Mesothelial cell of epicardium (in vitro differentiated cells): ENCODE measurements around the gene GPN1. TPM values are rescaled to one million over a fixed set of nuclear protein-coding genes. Genes with fewer than 3 reads are reported as not detected.

Source experiments
- DNase-seq, 2 experiments: peaks; one replicate each; pipeline ENCODE4 v3.0.0; 2021; ENCODE audit warnings: low spot score in 2 of 2; ENCODE audit not compliant: unreplicated experiment in 2 of 2
- H3K27ac Mint-ChIP-seq: 2 replicates; pipeline ENCODE4 v1.8.0; 2021; ENCODE audit warnings: mixed read lengths
- H3K27me3 Mint-ChIP-seq: 2 replicates; pipeline ENCODE4 v1.8.0; 2021; ENCODE audit warnings: low read depth, mixed read lengths
- H3K36me3 Mint-ChIP-seq: 2 replicates; pipeline ENCODE4 v1.8.0; 2021; ENCODE audit warnings: mixed read lengths
- H3K4me1 Mint-ChIP-seq: 2 replicates; pipeline ENCODE4 v1.8.0; 2021; ENCODE audit warnings: mixed read lengths
- H3K4me3 Mint-ChIP-seq: 2 replicates; pipeline ENCODE4 v1.8.0; 2021; ENCODE audit warnings: mild to moderate bottlenecking, moderate library complexity, mixed read lengths
- H3K9me3 Mint-ChIP-seq: 2 replicates; pipeline ENCODE4 v1.8.0; 2021; ENCODE audit warnings: mixed read lengths
- total RNA-seq: library from RNA; stranded (reverse); gene quantifications from 3 replicates; pipeline ENCODE4 v1.2.1, GENCODE V29; 2021
- TF ChIP-seq, protein P1 (sequence below): fragments of 200-600 bp; sonication (generic); IDR thresholded peaks from one replicate; pipeline ENCODE4 v1.5.0; 2021; ENCODE audit warnings: antibody characterized with exemption; ENCODE audit not compliant: unreplicated experiment

Gene GPN1
- total RNA-seq, 1 donor from 2014 or later, result 32.4 TPM

GRCh38 chr2:27655155-27655951, 26.5 kb downstream of the GPN1 start:
- no peaks in the 10 kb centered on the region for H3K27me3 Mint-ChIP-seq
- TF ChIP-seq, protein P1, sequence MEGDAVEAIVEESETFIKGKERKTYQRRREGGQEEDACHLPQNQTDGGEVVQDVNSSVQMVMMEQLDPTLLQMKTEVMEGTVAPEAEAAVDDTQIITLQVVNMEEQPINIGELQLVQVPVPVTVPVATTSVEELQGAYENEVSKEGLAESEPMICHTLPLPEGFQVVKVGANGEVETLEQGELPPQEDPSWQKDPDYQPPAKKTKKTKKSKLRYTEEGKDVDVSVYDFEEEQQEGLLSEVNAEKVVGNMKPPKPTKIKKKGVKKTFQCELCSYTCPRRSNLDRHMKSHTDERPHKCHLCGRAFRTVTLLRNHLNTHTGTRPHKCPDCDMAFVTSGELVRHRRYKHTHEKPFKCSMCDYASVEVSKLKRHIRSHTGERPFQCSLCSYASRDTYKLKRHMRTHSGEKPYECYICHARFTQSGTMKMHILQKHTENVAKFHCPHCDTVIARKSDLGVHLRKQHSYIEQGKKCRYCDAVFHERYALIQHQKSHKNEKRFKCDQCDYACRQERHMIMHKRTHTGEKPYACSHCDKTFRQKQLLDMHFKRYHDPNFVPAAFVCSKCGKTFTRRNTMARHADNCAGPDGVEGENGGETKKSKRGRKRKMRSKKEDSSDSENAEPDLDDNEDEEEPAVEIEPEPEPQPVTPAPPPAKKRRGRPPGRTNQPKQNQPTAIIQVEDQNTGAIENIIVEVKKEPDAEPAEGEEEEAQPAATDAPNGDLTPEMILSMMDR, result no peak
- H3K4me3 Mint-ChIP-seq, result no peak overlapping the region
- H3K9me3 Mint-ChIP-seq, result no peaks in the 10 kb centered on the region
- DNase-seq, result no peak
- H3K36me3 Mint-ChIP-seq, result peaks cover 41% of the 10 kb centered on the region
- H3K4me1 Mint-ChIP-seq, result no peaks in the 10 kb centered on the region
- H3K27ac Mint-ChIP-seq, result no peak overlapping the region

GRCh38 chr2:27661371-27661770, 32.5 kb downstream of the GPN1 start:
- Mint-ChIP-seq H3K9me3 (no peaks in the 10 kb centered on the region), H3K4me1 (peaks cover 32% of the 10 kb centered on the region), H3K4me3 (peak overlapping the region; percentile 98), H3K36me3 (peaks cover 24% of the 10 kb centered on the region), H3K27me3 (no peaks in the 10 kb centered on the region), H3K27ac (no peak overlapping the region)
- TF ChIP-seq, protein P1, result no peak
- no peak for DNase-seq

DNA sequence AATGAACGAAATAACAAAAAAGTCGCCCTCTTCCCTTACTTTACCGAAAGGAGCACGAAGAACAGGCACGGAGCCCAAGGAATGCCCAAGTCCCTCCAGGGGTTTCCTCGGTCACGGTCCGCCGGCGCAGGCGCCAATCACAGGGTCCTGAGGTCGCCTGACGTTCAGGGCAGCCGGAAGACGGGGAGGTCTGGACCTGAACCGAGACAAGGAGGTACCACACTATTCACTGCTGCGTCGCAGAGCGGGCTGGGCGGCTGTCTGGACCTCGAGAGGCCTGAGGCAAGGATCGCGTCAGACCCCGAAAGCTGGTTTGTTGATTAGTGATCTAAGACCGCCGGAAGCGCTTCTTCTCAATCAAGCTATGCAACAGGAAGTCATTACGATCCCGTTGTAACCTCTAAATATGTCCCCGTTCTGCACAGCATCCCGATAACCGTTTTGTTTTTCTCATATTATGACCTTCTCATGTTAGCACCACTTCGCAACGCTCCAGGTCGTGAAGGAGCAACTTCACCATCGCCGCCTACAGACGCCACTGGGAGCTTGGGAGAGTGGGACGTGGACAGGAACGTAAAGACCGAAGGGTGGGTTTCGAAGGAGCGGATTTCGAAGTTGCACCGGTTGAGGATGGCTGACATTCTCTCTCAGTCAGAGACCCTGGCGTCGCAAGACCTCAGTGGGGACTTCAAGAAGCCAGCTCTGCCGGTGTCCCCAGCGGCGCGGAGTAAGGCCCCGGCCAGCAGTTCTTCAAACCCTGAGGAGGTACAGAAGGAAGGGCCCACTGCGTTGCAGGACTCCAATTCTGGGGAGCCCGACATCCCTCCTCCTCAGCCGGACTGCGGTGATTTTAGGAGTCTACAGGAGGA, 34.7 kb downstream of the GPN1 start, which contains the start of the genes SLC4A1AP and SUPT7L:
SLC4A1AP (plus strand) TSS at position 605 of the 869 bp plus-strand sequence; CDS start at position 631, 26 bp downstream.
SUPT7L (minus strand) TSS at position 330 of the 869 bp plus-strand sequence. CDS start 1,422 bp downstream, outside the sequence.
- DNase-seq, result peak; percentile 41 to 80
- Mint-ChIP-seq H3K4me3 (peak within 1 kb of the TSS; percentile 98), H3K27me3 (no peaks in the 10 kb centered on the region), H3K9me3 (no peaks in the 10 kb centered on the region), H3K27ac (peak within 1 kb of the TSS; percentile 99), H3K36me3 (peaks cover 24% of the 10 kb centered on the region), H3K4me1 (peaks cover 32% of the 10 kb centered on the region)
- TF ChIP-seq, protein P1, result no peak

- no peak for DNase-seq
- TF ChIP-seq, protein P1, result no peak
- H3K9me3 Mint-ChIP-seq, result no peaks in the 10 kb centered on the region
- H3K4me1 Mint-ChIP-seq, result peaks cover 32% of the 10 kb centered on the region
- peak overlapping the region; percentile 98 for H3K4me3 Mint-ChIP-seq
- peak overlapping the region; percentile 99 for H3K27ac Mint-ChIP-seq
- peaks cover 30% of the 10 kb centered on the region for H3K36me3 Mint-ChIP-seq
- H3K27me3 Mint-ChIP-seq, result no peaks in the 10 kb centered on the region
Measured at GRCh38 chr2:27664154-27664574, 35.3 kb downstream of the GPN1 start.

DNA sequence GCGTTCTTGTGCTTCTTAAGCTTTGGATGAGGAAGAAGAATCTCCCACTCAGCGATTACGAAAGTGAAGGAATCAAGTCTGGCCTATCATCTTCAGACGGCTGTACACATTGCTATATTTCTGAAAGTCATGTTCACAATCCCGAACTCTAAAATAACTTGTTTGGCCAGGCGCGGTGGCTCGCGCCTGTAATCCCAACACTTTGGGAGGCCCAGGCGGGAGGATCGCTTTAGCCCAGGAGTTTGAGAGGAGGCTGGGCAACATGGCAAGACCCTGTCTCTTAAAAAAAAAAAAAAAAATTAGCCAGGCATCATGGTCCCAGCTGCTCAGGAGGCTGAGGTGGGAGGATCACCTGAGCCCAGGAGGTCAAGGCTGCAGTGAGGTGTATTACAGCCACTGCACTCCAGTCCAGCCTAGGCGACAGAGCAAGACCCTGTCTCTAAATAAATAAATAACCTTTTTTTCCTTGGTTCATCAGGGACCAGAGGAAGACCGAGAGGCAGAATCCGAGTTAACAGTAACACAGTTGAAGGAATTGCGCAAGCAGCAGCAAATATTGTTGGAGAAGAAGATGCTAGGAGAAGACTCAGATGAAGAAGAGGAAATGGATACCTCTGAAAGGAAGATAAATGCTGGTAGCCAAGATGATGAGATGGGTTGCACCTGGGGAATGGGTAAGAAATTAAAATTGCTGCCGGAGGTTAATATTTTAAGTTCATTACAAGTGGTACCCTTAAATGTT, 35.9 kb downstream of the GPN1 start:
- Mint-ChIP-seq H3K27me3 (no peaks in the 10 kb centered on the region), H3K4me1 (peaks cover 32% of the 10 kb centered on the region), H3K36me3 (peaks cover 29% of the 10 kb centered on the region), H3K27ac (peak overlapping the region; percentile 48), H3K4me3 (peak overlapping the region; percentile 98), H3K9me3 (no peaks in the 10 kb centered on the region)
- DNase-seq, result no peak
- TF ChIP-seq, protein P1, result no peak
